ENCODE results near the gene DGKI.

DGKI gene

DNA sequence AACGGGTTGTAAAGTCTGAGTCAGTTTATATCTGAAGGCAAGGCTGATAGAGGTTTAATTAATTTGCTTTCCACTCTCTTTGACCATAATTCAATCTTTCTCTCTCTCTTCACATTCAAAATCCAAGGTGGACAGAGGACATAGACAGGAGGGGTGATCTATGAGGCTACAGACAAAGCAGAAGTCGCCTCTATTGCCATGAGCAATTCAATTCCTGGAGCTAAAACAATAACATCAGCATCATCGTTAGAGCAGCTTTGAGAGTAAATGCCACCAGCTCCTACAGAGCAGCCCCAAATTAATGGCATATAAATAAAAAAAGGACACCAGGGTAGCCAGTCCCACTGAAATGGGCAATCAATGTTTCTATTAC, 93.2 kb downstream of the DGKI start:
- Histone ChIP-seq H2AFZ (ENCODE audit: insufficient read depth, low read length, poor library complexity) (no peak overlapping the region), H3K4me2 (ENCODE audit: low read length) (no peak overlapping the region), H3K18ac (ENCODE audit: low read length) (no peak overlapping the region), H4K91ac (ENCODE audit: low read depth, low read length) (no peak overlapping the region), H3K79me1 (ENCODE audit: low read length) (no peaks in the 10 kb centered on the region), H3K27me3 (ENCODE audit: insufficient read depth, low read length) (no peaks in the 10 kb centered on the region), H4K12ac (ENCODE audit: low read depth, low read length) (no peak overlapping the region), H2AK5ac (ENCODE audit: low read length) (no peak overlapping the region), H3K23ac (ENCODE audit: low read length) (no peak overlapping the region), H3K4me1 (ENCODE audit: control insufficient read depth in 1 of 2, insufficient read depth in 2 of 2, low read length in 2 of 2) (no peaks in the 10 kb centered on the region), H3K9me3 (ENCODE audit: insufficient read depth, low read depth, low read length) (no peaks in the 10 kb centered on the region), H2BK12ac (ENCODE audit: low read length) (no peak overlapping the region), H2BK120ac (ENCODE audit: insufficient read depth, low read length, poor library complexity) (no peak overlapping the region), H3K4ac (ENCODE audit: low read depth, low read length) (no peak overlapping the region), H3K79me2 (ENCODE audit: control insufficient read depth, insufficient read depth, low read length, poor library complexity) (no peaks in the 10 kb centered on the region), H3K27ac (ENCODE audit: low read depth, low read length) (no peak overlapping the region), H3K9ac (ENCODE audit: low read length) (no peak overlapping the region), H3K14ac (ENCODE audit: low read length) (no peak overlapping the region), H3K4me3 (ENCODE audit: low read depth, low read length) (no peak overlapping the region), H2BK5ac (ENCODE audit: low read depth, low read length, poor library complexity) (no peak overlapping the region), H4K8ac (ENCODE audit: low read depth, low read length) (no peak overlapping the region), H3K36me3 (ENCODE audit: control insufficient read depth in 1 of 2, insufficient read depth in 2 of 2, low read length in 2 of 2) (no peaks in the 10 kb centered on the region)
- WGBS (ENCODE audit: extremely low coverage, insufficient coverage, insufficient read length): no CpG with 5 or more reads among the region's 3 CpGs
- no peak for DNase-seq

- no peak overlapping the region for H3K4me3 ChIP-seq (ENCODE audit: low read depth, low read length)
- H3K79me1 ChIP-seq (ENCODE audit: low read length): no peaks in the 10 kb centered on the region
- H3K4ac ChIP-seq (ENCODE audit: low read depth, low read length): no peak overlapping the region
- no peak overlapping the region for H4K91ac ChIP-seq (ENCODE audit: low read depth, low read length)
- no peak overlapping the region for H3K27ac ChIP-seq (ENCODE audit: low read depth, low read length)
- H3K79me2 ChIP-seq (ENCODE audit: control insufficient read depth, insufficient read depth, low read length, poor library complexity): no peaks in the 10 kb centered on the region
- no peaks in the 10 kb centered on the region for H3K4me1 ChIP-seq (ENCODE audit: control insufficient read depth in 1 of 2, insufficient read depth in 2 of 2, low read length in 2 of 2)
- no peaks in the 10 kb centered on the region for H3K9me3 ChIP-seq (ENCODE audit: insufficient read depth, low read depth, low read length)
- no peak overlapping the region for H4K8ac ChIP-seq (ENCODE audit: low read depth, low read length)
- H3K36me3 ChIP-seq (ENCODE audit: control insufficient read depth in 1 of 2, insufficient read depth in 2 of 2, low read length in 2 of 2): no peaks in the 10 kb centered on the region
- no peak overlapping the region for H2AFZ ChIP-seq (ENCODE audit: insufficient read depth, low read length, poor library complexity)
- no peaks in the 10 kb centered on the region for H3K27me3 ChIP-seq (ENCODE audit: insufficient read depth, low read length)
- H3K4me2 ChIP-seq (ENCODE audit: low read length): no peak overlapping the region
- H2AK5ac ChIP-seq (ENCODE audit: low read length): no peak overlapping the region
- no peak overlapping the region for H3K23ac ChIP-seq (ENCODE audit: low read length)
- H3K18ac ChIP-seq (ENCODE audit: low read length): no peak overlapping the region
- no peak for DNase-seq
- H4K12ac ChIP-seq (ENCODE audit: low read depth, low read length): no peak overlapping the region
- no peak overlapping the region for H3K9ac ChIP-seq (ENCODE audit: low read length)
- H3K14ac ChIP-seq (ENCODE audit: low read length): no peak overlapping the region
- H2BK5ac ChIP-seq (ENCODE audit: low read depth, low read length, poor library complexity): no peak overlapping the region
- no peak overlapping the region for H2BK120ac ChIP-seq (ENCODE audit: insufficient read depth, low read length, poor library complexity)
- no peak overlapping the region for H2BK12ac ChIP-seq (ENCODE audit: low read length)
- WGBS (ENCODE audit: extremely low coverage, insufficient coverage, insufficient read length): no CpG with 5 or more reads among the region's 4 CpGs
Measured at GRCh38 chr7:137753067-137753466, 93.7 kb downstream of the DGKI start.

- Histone ChIP-seq H4K12ac (ENCODE audit: low read depth, low read length) (no peak overlapping the region), H2AK5ac (ENCODE audit: low read length) (no peak overlapping the region), H2BK120ac (ENCODE audit: insufficient read depth, low read length, poor library complexity) (no peak overlapping the region), H3K18ac (ENCODE audit: low read length) (no peak overlapping the region), H3K4me1 (ENCODE audit: control insufficient read depth in 1 of 2, insufficient read depth in 2 of 2, low read length in 2 of 2) (no peaks in the 10 kb centered on the region), H3K14ac (ENCODE audit: low read length) (no peak overlapping the region), H3K23ac (ENCODE audit: low read length) (no peak overlapping the region), H3K79me1 (ENCODE audit: low read length) (no peaks in the 10 kb centered on the region), H3K4ac (ENCODE audit: low read depth, low read length) (no peak overlapping the region), H3K27ac (ENCODE audit: low read depth, low read length) (no peak overlapping the region), H2BK5ac (ENCODE audit: low read depth, low read length, poor library complexity) (no peak overlapping the region), H2AFZ (ENCODE audit: insufficient read depth, low read length, poor library complexity) (no peak overlapping the region), H2BK12ac (ENCODE audit: low read length) (no peak overlapping the region), H4K91ac (ENCODE audit: low read depth, low read length) (no peak overlapping the region), H3K79me2 (ENCODE audit: control insufficient read depth, insufficient read depth, low read length, poor library complexity) (no peaks in the 10 kb centered on the region), H3K36me3 (ENCODE audit: control insufficient read depth in 1 of 2, insufficient read depth in 2 of 2, low read length in 2 of 2) (no peaks in the 10 kb centered on the region), H3K27me3 (ENCODE audit: insufficient read depth, low read length) (no peaks in the 10 kb centered on the region), H3K9me3 (ENCODE audit: insufficient read depth, low read depth, low read length) (no peaks in the 10 kb centered on the region), H3K9ac (ENCODE audit: low read length) (no peak overlapping the region), H3K4me2 (ENCODE audit: low read length) (no peak overlapping the region), H3K4me3 (ENCODE audit: low read depth, low read length) (no peak overlapping the region), H4K8ac (ENCODE audit: low read depth, low read length) (no peak overlapping the region)
- DNase-seq: no peak
- WGBS (ENCODE audit: extremely low coverage, insufficient coverage, insufficient read length): no CpG with 5 or more reads among the region's 6 CpGs
Measured at GRCh38 chr7:137751361-137752009, 95.3 kb downstream of the DGKI start.

DNA sequence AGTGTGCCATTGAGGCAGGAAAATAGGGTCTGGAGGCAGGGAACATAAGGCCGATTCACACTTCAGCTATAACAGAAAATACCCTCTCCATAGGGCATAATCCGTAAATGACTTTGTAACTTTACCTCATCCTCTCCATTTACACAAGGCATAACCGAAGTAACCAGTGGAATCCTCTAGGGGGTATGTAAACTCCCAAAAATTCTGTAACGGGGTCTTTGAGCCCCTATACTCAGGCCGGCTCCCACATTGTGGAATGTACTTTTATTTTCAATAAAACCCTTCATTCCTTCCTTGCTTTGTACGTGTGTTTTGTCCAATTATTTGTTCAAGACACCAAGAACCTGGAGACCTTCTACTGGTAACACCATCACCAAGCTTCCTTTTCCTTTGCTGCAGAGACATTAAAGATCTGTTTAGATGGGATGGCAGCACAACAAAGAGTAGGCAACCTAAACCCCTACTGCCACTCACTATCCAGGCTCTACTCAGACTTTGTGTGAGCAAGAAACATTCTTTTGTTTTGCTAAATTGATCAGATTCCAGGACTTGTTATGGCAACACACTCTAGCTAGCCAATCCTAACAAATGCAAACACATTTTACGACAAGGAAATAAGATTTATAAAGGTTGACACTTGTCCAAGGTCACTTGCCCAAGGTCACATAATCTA, 99.3 kb downstream of the DGKI start:
- no peak overlapping the region for H4K8ac ChIP-seq (ENCODE audit: low read depth, low read length)
- no peak overlapping the region for H3K4ac ChIP-seq (ENCODE audit: low read depth, low read length)
- H3K4me1 ChIP-seq (ENCODE audit: control insufficient read depth in 1 of 2, insufficient read depth in 2 of 2, low read length in 2 of 2): no peaks in the 10 kb centered on the region
- no peak overlapping the region for H3K4me3 ChIP-seq (ENCODE audit: low read depth, low read length)
- H2BK120ac ChIP-seq (ENCODE audit: insufficient read depth, low read length, poor library complexity): no peak overlapping the region
- H3K79me2 ChIP-seq (ENCODE audit: control insufficient read depth, insufficient read depth, low read length, poor library complexity): no peaks in the 10 kb centered on the region
- no peak overlapping the region for H2BK5ac ChIP-seq (ENCODE audit: low read depth, low read length, poor library complexity)
- no peak overlapping the region for H3K9ac ChIP-seq (ENCODE audit: low read length)
- H2AK5ac ChIP-seq (ENCODE audit: low read length): no peak overlapping the region
- no peaks in the 10 kb centered on the region for H3K9me3 ChIP-seq (ENCODE audit: insufficient read depth, low read depth, low read length)
- no peak overlapping the region for H3K4me2 ChIP-seq (ENCODE audit: low read length)
- H3K14ac ChIP-seq (ENCODE audit: low read length): no peak overlapping the region
- DNase-seq: no peak
- no peaks in the 10 kb centered on the region for H3K36me3 ChIP-seq (ENCODE audit: control insufficient read depth in 1 of 2, insufficient read depth in 2 of 2, low read length in 2 of 2)
- H4K91ac ChIP-seq (ENCODE audit: low read depth, low read length): no peak overlapping the region
- no peak overlapping the region for H2BK12ac ChIP-seq (ENCODE audit: low read length)
- no peaks in the 10 kb centered on the region for H3K27me3 ChIP-seq (ENCODE audit: insufficient read depth, low read length)
- H3K79me1 ChIP-seq (ENCODE audit: low read length): no peaks in the 10 kb centered on the region
- no peak overlapping the region for H4K12ac ChIP-seq (ENCODE audit: low read depth, low read length)
- H3K18ac ChIP-seq (ENCODE audit: low read length): no peak overlapping the region
- H3K27ac ChIP-seq (ENCODE audit: low read depth, low read length): no peak overlapping the region
- no CpG with 5 or more reads among the region's 7 CpGs for WGBS (ENCODE audit: extremely low coverage, insufficient coverage, insufficient read length)
- no peak overlapping the region for H3K23ac ChIP-seq (ENCODE audit: low read length)
- no peak overlapping the region for H2AFZ ChIP-seq (ENCODE audit: insufficient read depth, low read length, poor library complexity)

All from trophoblast cell (in vitro differentiated cells and primary cell).